ENCODE measurements around the gene UVRAG.
A peak's percentile ranks its signal among the peaks of the same experiment; 100 is the strongest.

The UVRAG gene

GRCh38 chr11:76184551-76184993 lies 369.6 kb downstream of the UVRAG start:
- no peaks in the 10 kb centered on the region for H3K9me3 ChIP-seq
- H3K4me1 ChIP-seq: peaks cover 30% of the 10 kb centered on the region
- H3K36me3 ChIP-seq: no peaks in the 10 kb centered on the region
- TF ChIP-seq, protein P1, sequence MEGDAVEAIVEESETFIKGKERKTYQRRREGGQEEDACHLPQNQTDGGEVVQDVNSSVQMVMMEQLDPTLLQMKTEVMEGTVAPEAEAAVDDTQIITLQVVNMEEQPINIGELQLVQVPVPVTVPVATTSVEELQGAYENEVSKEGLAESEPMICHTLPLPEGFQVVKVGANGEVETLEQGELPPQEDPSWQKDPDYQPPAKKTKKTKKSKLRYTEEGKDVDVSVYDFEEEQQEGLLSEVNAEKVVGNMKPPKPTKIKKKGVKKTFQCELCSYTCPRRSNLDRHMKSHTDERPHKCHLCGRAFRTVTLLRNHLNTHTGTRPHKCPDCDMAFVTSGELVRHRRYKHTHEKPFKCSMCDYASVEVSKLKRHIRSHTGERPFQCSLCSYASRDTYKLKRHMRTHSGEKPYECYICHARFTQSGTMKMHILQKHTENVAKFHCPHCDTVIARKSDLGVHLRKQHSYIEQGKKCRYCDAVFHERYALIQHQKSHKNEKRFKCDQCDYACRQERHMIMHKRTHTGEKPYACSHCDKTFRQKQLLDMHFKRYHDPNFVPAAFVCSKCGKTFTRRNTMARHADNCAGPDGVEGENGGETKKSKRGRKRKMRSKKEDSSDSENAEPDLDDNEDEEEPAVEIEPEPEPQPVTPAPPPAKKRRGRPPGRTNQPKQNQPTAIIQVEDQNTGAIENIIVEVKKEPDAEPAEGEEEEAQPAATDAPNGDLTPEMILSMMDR (IDR thresholded peaks at IDR 0.05; ENCODE audit: low read depth, low read length): no peak
- H3K4me3 ChIP-seq (ENCODE audit: low read depth, low read length): no peak overlapping the region
- peak; percentile 79 for DNase-seq
- no peaks in the 10 kb centered on the region for H3K27me3 ChIP-seq

DNA sequence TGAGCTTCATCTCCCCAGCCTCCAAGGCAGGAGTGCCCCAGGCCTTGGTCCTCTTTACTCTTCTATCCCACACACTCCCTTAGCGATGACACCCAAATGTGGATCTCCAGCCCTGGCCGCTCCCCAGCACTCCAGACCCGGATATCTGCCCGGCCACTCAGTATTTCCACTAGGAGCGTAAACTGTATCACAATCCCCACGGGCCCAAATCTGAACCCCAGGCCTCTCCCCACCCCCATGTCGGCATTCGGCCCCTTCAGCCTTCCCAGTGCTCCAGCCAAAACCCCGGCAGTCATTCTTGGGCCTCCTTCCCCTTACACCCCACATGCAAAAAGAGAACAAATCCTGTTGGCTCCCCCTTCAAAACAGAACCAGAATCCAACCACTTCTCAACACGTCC lies 370.5 kb downstream of the UVRAG start:
- DNase-seq: no peak
- Histone ChIP-seq H3K27me3 (no peaks in the 10 kb centered on the region), H3K4me3 (ENCODE audit: low read depth, low read length) (no peak overlapping the region), H3K36me3 (no peaks in the 10 kb centered on the region), H3K4me1 (peaks cover 27% of the 10 kb centered on the region), H3K9me3 (no peaks in the 10 kb centered on the region)
- TF ChIP-seq, protein P1 (IDR thresholded peaks at IDR 0.05; ENCODE audit: low read depth, low read length): no peak

DNA sequence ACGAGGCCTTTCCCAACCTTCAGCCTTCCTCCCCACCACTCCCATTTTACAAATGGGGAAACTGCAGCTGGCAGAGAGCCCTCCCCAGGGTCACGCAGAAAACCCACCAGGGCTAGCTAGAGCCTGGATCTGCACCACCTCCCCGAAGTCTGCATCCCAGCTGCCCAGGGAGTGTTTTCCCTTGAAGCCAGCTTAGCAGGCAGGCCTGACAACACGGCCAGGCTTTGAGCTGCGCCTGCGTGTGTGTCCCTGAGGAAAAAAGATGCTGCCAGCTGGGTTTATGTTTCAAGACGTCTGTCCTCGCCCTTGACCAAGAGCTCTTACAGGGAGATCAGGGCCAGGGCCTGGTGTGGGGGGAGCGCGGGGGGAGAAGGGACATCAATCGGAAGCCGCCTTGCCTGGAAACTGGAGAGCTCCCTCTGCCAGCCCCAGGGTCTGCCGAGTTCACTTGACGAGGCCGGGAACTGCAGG lies 371.0 kb downstream of the UVRAG start:
- H3K9me3 ChIP-seq: no peaks in the 10 kb centered on the region
- no peak overlapping the region for H3K4me3 ChIP-seq (ENCODE audit: low read depth, low read length)
- H3K36me3 ChIP-seq: no peaks in the 10 kb centered on the region
- peak; percentile 78 for DNase-seq
- no peaks in the 10 kb centered on the region for H3K27me3 ChIP-seq
- peaks cover 27% of the 10 kb centered on the region for H3K4me1 ChIP-seq
- TF ChIP-seq, protein P1 (IDR thresholded peaks at IDR 0.05; ENCODE audit: low read depth, low read length): no peak

DNA sequence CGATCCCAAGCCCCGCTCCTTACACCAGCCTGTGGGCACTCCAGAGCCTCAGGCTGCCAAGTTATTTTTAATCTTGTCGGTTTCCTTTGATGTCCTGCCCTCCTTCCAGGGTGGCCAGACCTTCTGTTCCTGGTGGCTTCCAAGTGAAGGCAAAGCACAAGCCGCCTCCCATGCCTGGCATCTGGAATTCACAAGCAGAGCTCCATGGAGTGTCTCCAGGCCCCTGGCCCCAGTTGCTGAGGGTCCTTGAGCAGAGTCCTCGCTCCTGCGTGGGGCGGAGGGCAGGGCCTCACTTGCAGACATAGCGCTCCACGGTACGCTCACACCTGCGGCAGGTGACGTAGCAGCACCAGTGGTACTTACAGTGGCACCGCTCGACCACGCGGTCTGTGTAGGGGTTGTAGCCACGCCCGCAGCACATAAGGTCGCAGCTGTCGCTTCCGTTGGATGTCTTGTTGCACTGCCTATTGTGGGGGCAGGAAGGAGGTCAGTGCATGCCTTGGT lies 371.8 kb downstream of the UVRAG start:
- Histone ChIP-seq H3K9me3 (no peaks in the 10 kb centered on the region), H3K36me3 (no peaks in the 10 kb centered on the region), H3K4me1 (peaks cover 27% of the 10 kb centered on the region), H3K27me3 (no peaks in the 10 kb centered on the region), H3K4me3 (ENCODE audit: low read depth, low read length) (no peak overlapping the region)
- TF ChIP-seq, protein P1 (IDR thresholded peaks at IDR 0.05; ENCODE audit: low read depth, low read length): no peak
- peak; percentile 37 for DNase-seq

- peaks cover 27% of the 10 kb centered on the region for H3K4me1 ChIP-seq
- H3K9me3 ChIP-seq: no peaks in the 10 kb centered on the region
- H3K4me3 ChIP-seq (ENCODE audit: low read depth, low read length): no peak overlapping the region
- no peaks in the 10 kb centered on the region for H3K27me3 ChIP-seq
- no peak for DNase-seq
- H3K36me3 ChIP-seq: no peaks in the 10 kb centered on the region
- TF ChIP-seq, protein P1 (IDR thresholded peaks at IDR 0.05; ENCODE audit: low read depth, low read length): no peak
These were observed 373.9 kb downstream of the UVRAG start for GRCh38 chr11:76188873-76189272.

- TF ChIP-seq, protein P1 (IDR thresholded peaks at IDR 0.05; ENCODE audit: low read depth, low read length): no peak
These were observed 374.7 kb downstream of the UVRAG start for GRCh38 chr11:76189682-76190081.

More at GRCh38 chr11:76189682-76190081, 374.7 kb downstream of the UVRAG start:
- no peaks in the 10 kb centered on the region for H3K36me3 ChIP-seq
- H3K9me3 ChIP-seq: no peaks in the 10 kb centered on the region
- no peak for DNase-seq
- no peaks in the 10 kb centered on the region for H3K27me3 ChIP-seq
- H3K4me3 ChIP-seq (ENCODE audit: low read depth, low read length): no peak overlapping the region
- H3K4me1 ChIP-seq: peaks cover 20% of the 10 kb centered on the region
